ENCODE results near the gene PTPRN2.

DNA sequence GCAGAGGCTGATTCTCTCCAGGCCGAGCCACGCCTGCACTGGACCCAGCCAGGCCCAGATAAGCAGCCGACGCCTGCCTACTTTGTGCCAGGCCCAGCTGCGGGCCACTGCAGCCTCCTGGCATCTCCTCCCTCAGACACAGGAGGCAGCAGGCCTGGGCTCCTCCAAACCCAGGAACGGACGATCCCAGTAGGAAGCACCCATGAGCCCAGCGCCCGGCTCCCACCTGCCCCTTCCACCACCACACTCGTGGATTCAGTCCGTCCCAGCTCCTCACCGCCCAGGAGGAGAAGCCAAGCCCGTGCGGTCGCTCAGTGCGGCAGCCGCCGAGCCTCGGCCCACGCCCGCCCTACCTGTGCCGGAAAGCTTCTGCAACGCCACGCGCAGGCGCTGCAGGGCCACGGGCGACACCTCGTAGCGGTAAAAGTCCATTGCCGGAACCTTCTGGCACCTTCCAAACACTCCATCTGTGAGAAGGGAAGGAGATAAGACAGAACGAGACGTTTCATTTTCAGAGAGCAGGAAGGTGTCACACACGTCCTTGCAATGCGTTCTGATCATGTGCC is 271.1 kb downstream of the PTPRN2 start:
- TF ChIP-seq ZNF510 (CRISPR knock-in tag; IDR thresholded peaks at IDR 0.05; ENCODE audit: low read depth) (no peak), NR2C2 (CRISPR knock-in tag; IDR thresholded peaks at IDR 0.05; ENCODE audit: borderline replicate concordance) (no peak), ZNF558 (CRISPR knock-in tag; IDR thresholded peaks at IDR 0.05; ENCODE audit: borderline replicate concordance) (no peak), NR1H2 (CRISPR knock-in tag; IDR thresholded peaks at IDR 0.05; ENCODE audit: borderline replicate concordance, low read depth) (no peak), MIXL1 (CRISPR knock-in tag; IDR thresholded peaks at IDR 0.05) (no peak), ZNF780A (CRISPR knock-in tag; IDR thresholded peaks at IDR 0.05) (no peak), ZZZ3 (CRISPR knock-in tag; IDR thresholded peaks at IDR 0.05; ENCODE audit: borderline replicate concordance) (no peak), ARID2 (CRISPR knock-in tag; IDR thresholded peaks at IDR 0.05; ENCODE audit: borderline replicate concordance) (no peak), MAFK (conservative IDR thresholded peaks at IDR 0.05 in 1 of 2, IDR thresholded peaks at IDR 0.05 in 1 of 2; ENCODE audit: low read length in 2 of 2) (no peak), JDP2 (CRISPR knock-in tag; IDR thresholded peaks at IDR 0.05; ENCODE audit: borderline replicate concordance) (no peak), NFIC (IDR thresholded peaks at IDR 0.05; ENCODE audit: low read length) (no peak)
- TF ChIP-seq, protein P1, sequence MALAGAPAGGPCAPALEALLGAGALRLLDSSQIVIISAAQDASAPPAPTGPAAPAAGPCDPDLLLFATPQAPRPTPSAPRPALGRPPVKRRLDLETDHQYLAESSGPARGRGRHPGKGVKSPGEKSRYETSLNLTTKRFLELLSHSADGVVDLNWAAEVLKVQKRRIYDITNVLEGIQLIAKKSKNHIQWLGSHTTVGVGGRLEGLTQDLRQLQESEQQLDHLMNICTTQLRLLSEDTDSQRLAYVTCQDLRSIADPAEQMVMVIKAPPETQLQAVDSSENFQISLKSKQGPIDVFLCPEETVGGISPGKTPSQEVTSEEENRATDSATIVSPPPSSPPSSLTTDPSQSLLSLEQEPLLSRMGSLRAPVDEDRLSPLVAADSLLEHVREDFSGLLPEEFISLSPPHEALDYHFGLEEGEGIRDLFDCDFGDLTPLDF (CRISPR knock-in tag; IDR thresholded peaks at IDR 0.05), result no peak
- TF ChIP-seq, protein P2, sequence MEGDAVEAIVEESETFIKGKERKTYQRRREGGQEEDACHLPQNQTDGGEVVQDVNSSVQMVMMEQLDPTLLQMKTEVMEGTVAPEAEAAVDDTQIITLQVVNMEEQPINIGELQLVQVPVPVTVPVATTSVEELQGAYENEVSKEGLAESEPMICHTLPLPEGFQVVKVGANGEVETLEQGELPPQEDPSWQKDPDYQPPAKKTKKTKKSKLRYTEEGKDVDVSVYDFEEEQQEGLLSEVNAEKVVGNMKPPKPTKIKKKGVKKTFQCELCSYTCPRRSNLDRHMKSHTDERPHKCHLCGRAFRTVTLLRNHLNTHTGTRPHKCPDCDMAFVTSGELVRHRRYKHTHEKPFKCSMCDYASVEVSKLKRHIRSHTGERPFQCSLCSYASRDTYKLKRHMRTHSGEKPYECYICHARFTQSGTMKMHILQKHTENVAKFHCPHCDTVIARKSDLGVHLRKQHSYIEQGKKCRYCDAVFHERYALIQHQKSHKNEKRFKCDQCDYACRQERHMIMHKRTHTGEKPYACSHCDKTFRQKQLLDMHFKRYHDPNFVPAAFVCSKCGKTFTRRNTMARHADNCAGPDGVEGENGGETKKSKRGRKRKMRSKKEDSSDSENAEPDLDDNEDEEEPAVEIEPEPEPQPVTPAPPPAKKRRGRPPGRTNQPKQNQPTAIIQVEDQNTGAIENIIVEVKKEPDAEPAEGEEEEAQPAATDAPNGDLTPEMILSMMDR (CRISPR knock-in tag; IDR thresholded peaks at IDR 0.05), result no peak
- TF ChIP-seq, protein P3, sequence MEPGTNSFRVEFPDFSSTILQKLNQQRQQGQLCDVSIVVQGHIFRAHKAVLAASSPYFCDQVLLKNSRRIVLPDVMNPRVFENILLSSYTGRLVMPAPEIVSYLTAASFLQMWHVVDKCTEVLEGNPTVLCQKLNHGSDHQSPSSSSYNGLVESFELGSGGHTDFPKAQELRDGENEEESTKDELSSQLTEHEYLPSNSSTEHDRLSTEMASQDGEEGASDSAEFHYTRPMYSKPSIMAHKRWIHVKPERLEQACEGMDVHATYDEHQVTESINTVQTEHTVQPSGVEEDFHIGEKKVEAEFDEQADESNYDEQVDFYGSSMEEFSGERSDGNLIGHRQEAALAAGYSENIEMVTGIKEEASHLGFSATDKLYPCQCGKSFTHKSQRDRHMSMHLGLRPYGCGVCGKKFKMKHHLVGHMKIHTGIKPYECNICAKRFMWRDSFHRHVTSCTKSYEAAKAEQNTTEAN (CRISPR knock-in tag; conservative IDR thresholded peaks at IDR 0.05), result no peak
